C4-2B (cell line): ENCODE data around the gene PEX12.

ENCODE experiments used
- CTCF ChIP-seq: fragments of 450-650 bp; conservative IDR thresholded peaks from 2 replicates; pipeline ENCODE4 v1.5.1; 2017; ENCODE audit warnings: mild to moderate bottlenecking
- ZFX ChIP-seq: fragments of 450-650 bp; IDR thresholded peaks from 2 replicates; pipeline ENCODE4 v1.6.1; 2017

- TF ChIP-seq CTCF (no peak), ZFX (no peak)
Measured at GRCh38 chr17:35546487-35546886, 31.9 kb downstream of the PEX12 start.
